Activated T-cell treated with anti-CD3 and anti-CD28 coated beads, Interleukin-2, amount 50 U/mL, for 4 hours (primary cell): ENCODE data around the gene JAKMIP2. TPM values are rescaled to one million over a fixed set of nuclear protein-coding genes. Genes with fewer than 3 reads are reported as not detected.

Experiments used
- ATAC-seq, 2 donors: fragments of 200-7000 bp; cut with Tn5 transposase; one replicate each; pipeline ENCODE4 v1.10.0; 2021
- DNase-seq: peaks from one replicate; pipeline ENCODE4 v3.0.0-alpha.2; 2020
- H3K27me3 Mint-ChIP-seq: one replicate; pipeline ENCODE4 v1.8.0; 2021; ENCODE audit warnings: low read depth, mixed read lengths
- H3K36me3 Mint-ChIP-seq: one replicate; pipeline ENCODE4 v1.8.0; 2022; ENCODE audit warnings: mixed read lengths; ENCODE audit not compliant: insufficient read depth
- H3K4me1 Mint-ChIP-seq: one replicate; pipeline ENCODE4 v1.8.0; 2021; ENCODE audit warnings: low read depth, mixed read lengths
- H3K4me3 Mint-ChIP-seq: one replicate; pipeline ENCODE4 v1.8.0; 2021; ENCODE audit warnings: mild to moderate bottlenecking, moderate library complexity, mixed read lengths
- H3K9me3 Mint-ChIP-seq: one replicate; pipeline ENCODE4 v1.8.0; 2021; ENCODE audit warnings: mixed read lengths
- total RNA-seq, 3 donors: library from RNA; stranded (reverse); gene quantifications; one replicate each; pipeline ENCODE4 v1.2.1, GENCODE V29; 2021

JAKMIP2 gene
- total RNA-seq, 3 donors from 2014 or later: 0.56 to 1.3 (median 0.76) TPM

GRCh38 chr5:147576646-147577535, 205.6 kb downstream of the JAKMIP2 start:
- no peak overlapping the region for H3K4me3 Mint-ChIP-seq
- peaks cover 15% of the 10 kb centered on the region for H3K9me3 Mint-ChIP-seq
- H3K36me3 Mint-ChIP-seq: no peaks in the 10 kb centered on the region
- peaks cover 5% of the 10 kb centered on the region for H3K27me3 Mint-ChIP-seq
- no peaks in the 10 kb centered on the region for H3K4me1 Mint-ChIP-seq
- DNase-seq: no peak
- no peak for ATAC-seq

GRCh38 chr5:147575598-147575997, 206.9 kb downstream of the JAKMIP2 start:
- Mint-ChIP-seq H3K4me3 (no peak overlapping the region), H3K4me1 (no peaks in the 10 kb centered on the region), H3K9me3 (peaks cover 8% of the 10 kb centered on the region), H3K36me3 (no peaks in the 10 kb centered on the region), H3K27me3 (peaks cover 5% of the 10 kb centered on the region)
- DNase-seq (no peak), ATAC-seq (no peak)

GRCh38 chr5:147573211-147573610, 209.3 kb downstream of the JAKMIP2 start:
- DNase-seq (no peak), ATAC-seq (no peak)
- Mint-ChIP-seq H3K9me3 (no peaks in the 10 kb centered on the region), H3K27me3 (peaks cover 1% of the 10 kb centered on the region), H3K36me3 (no peaks in the 10 kb centered on the region), H3K4me3 (no peak overlapping the region), H3K4me1 (no peaks in the 10 kb centered on the region)

- no peak for DNase-seq
- Mint-ChIP-seq H3K4me1 (no peaks in the 10 kb centered on the region), H3K36me3 (no peaks in the 10 kb centered on the region)
These were observed 213.7 kb downstream of the JAKMIP2 start for GRCh38 chr5:147568710-147569406.

GRCh38 chr5:147567917-147568598, 214.5 kb downstream of the JAKMIP2 start:
- H3K9me3 Mint-ChIP-seq: no peaks in the 10 kb centered on the region
- no peaks in the 10 kb centered on the region for H3K36me3 Mint-ChIP-seq
- no peak for ATAC-seq
- H3K4me3 Mint-ChIP-seq: no peak overlapping the region
- no peaks in the 10 kb centered on the region for H3K27me3 Mint-ChIP-seq
- no peaks in the 10 kb centered on the region for H3K4me1 Mint-ChIP-seq
- no peak for DNase-seq

More at GRCh38 chr5:147568710-147569406, 213.7 kb downstream of the JAKMIP2 start:
- no peak for ATAC-seq
- H3K9me3 Mint-ChIP-seq: no peaks in the 10 kb centered on the region
- H3K4me3 Mint-ChIP-seq: no peak overlapping the region
- H3K27me3 Mint-ChIP-seq: no peaks in the 10 kb centered on the region

- ATAC-seq: no peak
- Mint-ChIP-seq H3K27me3 (no peaks in the 10 kb centered on the region), H3K4me1 (no peaks in the 10 kb centered on the region), H3K9me3 (no peaks in the 10 kb centered on the region), H3K36me3 (no peaks in the 10 kb centered on the region), H3K4me3 (no peak overlapping the region)
- no peak for DNase-seq
These were observed 217.0 kb downstream of the JAKMIP2 start for GRCh38 chr5:147565524-147565923.

GRCh38 chr5:147564124-147564486, 218.4 kb downstream of the JAKMIP2 start:
- no peak overlapping the region for H3K4me3 Mint-ChIP-seq
- H3K9me3 Mint-ChIP-seq: no peaks in the 10 kb centered on the region
- DNase-seq: no peak
- no peaks in the 10 kb centered on the region for H3K4me1 Mint-ChIP-seq
- H3K27me3 Mint-ChIP-seq: no peaks in the 10 kb centered on the region
- no peaks in the 10 kb centered on the region for H3K36me3 Mint-ChIP-seq
- no peak for ATAC-seq

GRCh38 chr5:147563466-147564123, 218.9 kb downstream of the JAKMIP2 start:
- Mint-ChIP-seq H3K4me1 (no peaks in the 10 kb centered on the region), H3K9me3 (no peaks in the 10 kb centered on the region), H3K36me3 (no peaks in the 10 kb centered on the region), H3K4me3 (no peak overlapping the region), H3K27me3 (no peaks in the 10 kb centered on the region)
- ATAC-seq: no peak
- no peak for DNase-seq

GRCh38 chr5:147561435-147561834, 221.1 kb downstream of the JAKMIP2 start:
- Mint-ChIP-seq H3K4me3 (no peak overlapping the region), H3K27me3 (peaks cover 2% of the 10 kb centered on the region), H3K36me3 (no peaks in the 10 kb centered on the region), H3K9me3 (no peaks in the 10 kb centered on the region), H3K4me1 (no peaks in the 10 kb centered on the region)
- ATAC-seq (no peak), DNase-seq (no peak)

GRCh38 chr5:147560718-147561331, 221.7 kb downstream of the JAKMIP2 start:
- Mint-ChIP-seq H3K4me3 (no peak overlapping the region), H3K4me1 (no peaks in the 10 kb centered on the region), H3K27me3 (peaks cover 2% of the 10 kb centered on the region), H3K36me3 (no peaks in the 10 kb centered on the region), H3K9me3 (no peaks in the 10 kb centered on the region)
- no peak for DNase-seq
- no peak for ATAC-seq

GRCh38 chr5:147559749-147560148, 222.8 kb downstream of the JAKMIP2 start:
- ATAC-seq (no peak), DNase-seq (no peak)
- Mint-ChIP-seq H3K4me3 (no peak overlapping the region), H3K9me3 (no peaks in the 10 kb centered on the region), H3K4me1 (no peaks in the 10 kb centered on the region), H3K36me3 (no peaks in the 10 kb centered on the region), H3K27me3 (peaks cover 2% of the 10 kb centered on the region)

GRCh38 chr5:147558826-147559225, 223.7 kb downstream of the JAKMIP2 start:
- no peaks in the 10 kb centered on the region for H3K4me1 Mint-ChIP-seq
- no peaks in the 10 kb centered on the region for H3K9me3 Mint-ChIP-seq
- H3K36me3 Mint-ChIP-seq: no peaks in the 10 kb centered on the region
- DNase-seq: no peak
- no peak overlapping the region for H3K4me3 Mint-ChIP-seq
- H3K27me3 Mint-ChIP-seq: peaks cover 2% of the 10 kb centered on the region
- no peak for ATAC-seq

- Mint-ChIP-seq H3K27me3 (peaks cover 2% of the 10 kb centered on the region), H3K9me3 (no peaks in the 10 kb centered on the region), H3K36me3 (no peaks in the 10 kb centered on the region), H3K4me3 (no peak overlapping the region), H3K4me1 (no peaks in the 10 kb centered on the region)
- DNase-seq (no peak), ATAC-seq (no peak)
These were observed 224.4 kb downstream of the JAKMIP2 start for GRCh38 chr5:147557876-147558745.
